Measurements from ENCODE around the gene PARVA.

DNA sequence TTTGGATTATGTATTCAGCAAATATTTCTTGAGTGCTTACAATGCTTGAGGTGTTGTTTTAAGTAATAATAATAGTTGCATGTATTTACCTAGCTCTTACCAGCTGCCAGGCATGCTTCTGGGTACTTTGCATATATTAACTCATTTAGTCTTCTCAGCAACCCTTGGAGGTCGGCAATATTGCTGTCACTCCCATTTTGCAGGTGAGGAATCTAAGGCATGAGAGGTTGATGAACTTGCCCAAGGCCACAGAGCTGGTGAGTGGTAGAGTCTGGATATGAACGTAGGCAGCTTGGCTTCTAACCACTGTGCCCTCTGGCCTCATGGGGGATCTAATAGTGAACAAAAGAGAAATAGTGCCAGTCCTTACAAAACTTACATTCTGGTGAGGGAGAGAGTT is 92.9 kb downstream of the PARVA start:
- TF ChIP-seq CTCF (IDR thresholded peaks at IDR 0.05): no peak
- TF ChIP-seq POLR2A (IDR thresholded peaks at IDR 0.05): no peak
- TF ChIP-seq EP300 (IDR thresholded peaks at IDR 0.05): no peak
